Upper lobe of right lung (tissue), 1 donor: Measurements from ENCODE around the gene DCST1. TPM values are rescaled to one million over a fixed set of nuclear protein-coding genes. Genes with fewer than 3 reads are reported as not detected.
A peak's percentile ranks its signal among the peaks of the same experiment; 100 is the strongest.

Experiments
- ATAC-seq: fragments of 200-7000 bp; cut with Tn5 transposase; one replicate; pipeline ENCODE4 v1.9.1; 2020; ENCODE audit warnings: mild to moderate bottlenecking, moderate library complexity
- DNase-seq: peaks from one replicate; pipeline ENCODE4 v3.0.0-alpha.2; 2020
- H3K27ac ChIP-seq: fragments of 200-600 bp; one replicate; pipeline ENCODE4 v1.8.0; 2022
- H3K27me3 ChIP-seq: fragments of 200-600 bp; one replicate; pipeline ENCODE4 v1.8.0; 2022; ENCODE audit warnings: mild to moderate bottlenecking
- H3K36me3 ChIP-seq: fragments of 200-600 bp; one replicate; pipeline ENCODE4 v1.8.0; 2022
- H3K4me1 ChIP-seq: fragments of 200-600 bp; one replicate; pipeline ENCODE4 v1.8.0; 2022
- H3K4me3 ChIP-seq: fragments of 200-600 bp; one replicate; pipeline ENCODE4 v1.8.0; 2022; ENCODE audit warnings: mild to moderate bottlenecking
- H3K9me3 ChIP-seq: fragments of 200-600 bp; one replicate; pipeline ENCODE4 v1.8.0; 2022
- intact Hi-C: fragments of 100-400 bp; cut with DNase I; formaldehyde crosslinking; loops from one replicate; pipeline ENCODE4 v1.11.0; 2022
- total RNA-seq: library from RNA; stranded (reverse); fragmentation: NEBNext Ultra II Directional; extraction: Animal tissue kit (Norgen Biotek cat#: 25700); gene quantifications from one replicate; pipeline ENCODE4 v1.2.1, GENCODE V29; 2021
- TF ChIP-seq, protein P1 (sequence below): fragments of 200-600 bp; IDR thresholded peaks from one replicate; pipeline ENCODE4 v1.8.0; 2022; ENCODE audit warnings: antibody characterized with exemption
- donor health status: DM: no; HTN: yes; CAD: no; lungs with severe emphysema.

DCST1 gene
- total RNA-seq, 1 donor from 2014 or later = not detected

DNA sequence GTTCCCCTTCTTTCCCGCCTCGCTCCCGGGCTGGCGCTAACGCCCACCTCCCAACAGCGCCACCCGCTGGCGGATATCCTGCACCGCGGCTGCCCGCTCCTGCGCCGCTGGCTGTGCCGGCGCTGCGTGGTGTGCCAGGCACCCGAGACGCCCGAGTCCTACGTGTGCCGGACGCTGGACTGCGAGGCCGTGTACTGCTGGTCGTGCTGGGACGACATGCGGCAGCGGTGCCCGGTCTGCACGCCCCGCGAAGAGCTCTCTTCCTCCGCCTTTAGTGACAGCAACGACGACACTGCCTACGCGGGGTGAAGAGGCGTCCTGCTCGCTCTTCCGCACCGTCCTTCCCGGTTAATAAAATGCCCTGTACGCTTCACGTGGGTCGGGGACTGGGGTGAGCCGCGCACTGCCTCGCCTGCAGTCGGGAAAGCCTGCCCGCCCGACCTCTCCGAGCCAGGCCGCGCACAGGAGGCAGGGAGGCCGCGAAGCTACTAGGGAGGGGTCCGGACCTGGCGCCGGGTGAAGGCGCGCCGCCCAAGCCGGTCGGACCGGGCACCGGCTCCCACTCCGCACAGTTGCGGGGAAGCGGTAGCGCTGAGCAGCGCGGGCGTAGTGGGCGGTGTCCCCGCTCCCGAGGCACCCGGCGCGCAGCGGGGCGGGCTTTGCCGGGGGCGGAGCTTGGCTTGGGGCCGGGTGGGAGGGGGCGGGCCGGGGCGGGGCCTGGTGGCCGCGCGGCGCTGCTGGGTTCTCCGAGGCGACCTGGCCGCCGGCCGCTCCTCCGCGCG lies 17.1 kb downstream of the DCST1 start, which contains the start of gene ADAM15:
Gene ADAM15, plus strand, starts transcription at position 757 of the 782 bp plus-strand sequence. CDS start 71 bp downstream, outside the sequence.
- H3K9me3 ChIP-seq = no peaks in the 10 kb centered on the region
- H3K4me3 ChIP-seq = peak within 1 kb of the TSS; percentile 86
- intact Hi-C loops = no loop called here
- TF ChIP-seq, protein P1, sequence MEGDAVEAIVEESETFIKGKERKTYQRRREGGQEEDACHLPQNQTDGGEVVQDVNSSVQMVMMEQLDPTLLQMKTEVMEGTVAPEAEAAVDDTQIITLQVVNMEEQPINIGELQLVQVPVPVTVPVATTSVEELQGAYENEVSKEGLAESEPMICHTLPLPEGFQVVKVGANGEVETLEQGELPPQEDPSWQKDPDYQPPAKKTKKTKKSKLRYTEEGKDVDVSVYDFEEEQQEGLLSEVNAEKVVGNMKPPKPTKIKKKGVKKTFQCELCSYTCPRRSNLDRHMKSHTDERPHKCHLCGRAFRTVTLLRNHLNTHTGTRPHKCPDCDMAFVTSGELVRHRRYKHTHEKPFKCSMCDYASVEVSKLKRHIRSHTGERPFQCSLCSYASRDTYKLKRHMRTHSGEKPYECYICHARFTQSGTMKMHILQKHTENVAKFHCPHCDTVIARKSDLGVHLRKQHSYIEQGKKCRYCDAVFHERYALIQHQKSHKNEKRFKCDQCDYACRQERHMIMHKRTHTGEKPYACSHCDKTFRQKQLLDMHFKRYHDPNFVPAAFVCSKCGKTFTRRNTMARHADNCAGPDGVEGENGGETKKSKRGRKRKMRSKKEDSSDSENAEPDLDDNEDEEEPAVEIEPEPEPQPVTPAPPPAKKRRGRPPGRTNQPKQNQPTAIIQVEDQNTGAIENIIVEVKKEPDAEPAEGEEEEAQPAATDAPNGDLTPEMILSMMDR = peak; percentile 96
- peaks cover 17% of the 10 kb centered on the region for H3K36me3 ChIP-seq
- H3K27me3 ChIP-seq = no peaks in the 10 kb centered on the region
- DNase-seq = peak; percentile 95
- peak within 1 kb of the TSS; percentile 89 for H3K27ac ChIP-seq
- ATAC-seq = peak; percentile 88
- H3K4me1 ChIP-seq = peaks cover 25% of the 10 kb centered on the region

DNA sequence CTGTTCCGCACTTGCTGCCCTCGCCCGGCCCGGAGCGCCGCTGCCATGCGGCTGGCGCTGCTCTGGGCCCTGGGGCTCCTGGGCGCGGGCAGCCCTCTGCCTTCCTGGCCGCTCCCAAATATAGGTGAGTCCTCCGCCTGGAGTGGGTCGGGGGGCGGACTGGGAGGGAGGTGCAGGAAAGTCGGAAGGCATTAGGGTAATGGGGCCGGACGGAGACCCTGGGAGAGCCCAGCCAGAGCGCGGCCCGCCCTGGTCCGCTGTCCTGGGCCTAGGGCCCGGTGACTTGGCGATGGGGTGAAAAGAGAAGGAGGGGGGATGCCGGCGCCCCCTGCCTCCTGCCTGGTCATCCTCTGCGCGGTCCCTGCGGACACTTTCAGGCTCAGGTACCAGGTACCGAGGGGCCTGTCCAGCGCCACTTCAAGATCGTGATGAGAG lies 17.7 kb downstream of the DCST1 start:
- intact Hi-C loops = no loop called here

DNA sequence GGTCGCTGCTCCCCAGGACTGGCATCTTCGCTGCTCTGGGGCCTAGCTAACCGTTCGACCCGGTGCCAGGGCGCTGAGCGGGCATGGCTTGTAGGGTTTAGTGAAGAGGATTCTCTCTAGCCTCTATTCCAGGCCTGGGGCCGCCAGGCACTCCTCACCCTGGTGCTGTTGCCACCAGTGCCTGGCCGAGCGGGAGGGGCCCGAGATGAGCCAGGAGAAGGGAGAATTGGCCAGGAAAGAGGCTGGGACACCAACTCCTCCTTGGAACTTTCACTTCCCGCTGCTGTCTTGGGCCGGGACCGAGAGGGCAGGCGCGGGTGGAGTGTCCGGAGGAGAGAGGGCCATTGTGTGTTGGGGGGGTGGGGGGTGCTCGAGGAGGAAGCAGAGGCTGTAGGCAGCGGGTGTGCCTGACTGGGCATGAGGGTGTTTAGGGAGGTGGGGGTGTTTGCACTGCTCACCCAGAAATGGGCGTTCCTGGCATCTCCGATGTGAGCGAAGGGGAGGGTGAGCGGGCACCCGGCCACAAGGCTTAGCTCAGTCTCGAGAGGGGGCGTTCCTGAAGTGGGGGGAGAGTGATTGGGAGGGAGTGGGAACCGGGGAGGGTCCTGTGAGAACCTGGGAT lies 18.3 kb downstream of the DCST1 start:
- Histone ChIP-seq H3K27ac (peak overlapping the region; percentile 89), H3K27me3 (no peaks in the 10 kb centered on the region), H3K4me3 (peak overlapping the region; percentile 86), H3K36me3 (peaks cover 27% of the 10 kb centered on the region), H3K9me3 (no peaks in the 10 kb centered on the region), H3K4me1 (peaks cover 25% of the 10 kb centered on the region)
- ATAC-seq = peak; percentile 56
- TF ChIP-seq, protein P1 = no peak
- intact Hi-C loops = no loop called here
- peak; percentile 83 for DNase-seq

More for the DNA sequence above, 17.7 kb downstream of the DCST1 start:
- ATAC-seq (peak; percentile 4), DNase-seq (no peak)
- Histone ChIP-seq H3K36me3 (peaks cover 23% of the 10 kb centered on the region), H3K4me1 (peaks cover 25% of the 10 kb centered on the region), H3K27me3 (no peaks in the 10 kb centered on the region), H3K27ac (peak overlapping the region; percentile 89), H3K9me3 (no peaks in the 10 kb centered on the region), H3K4me3 (peak overlapping the region; percentile 86)
- TF ChIP-seq, protein P1 = no peak

DNA sequence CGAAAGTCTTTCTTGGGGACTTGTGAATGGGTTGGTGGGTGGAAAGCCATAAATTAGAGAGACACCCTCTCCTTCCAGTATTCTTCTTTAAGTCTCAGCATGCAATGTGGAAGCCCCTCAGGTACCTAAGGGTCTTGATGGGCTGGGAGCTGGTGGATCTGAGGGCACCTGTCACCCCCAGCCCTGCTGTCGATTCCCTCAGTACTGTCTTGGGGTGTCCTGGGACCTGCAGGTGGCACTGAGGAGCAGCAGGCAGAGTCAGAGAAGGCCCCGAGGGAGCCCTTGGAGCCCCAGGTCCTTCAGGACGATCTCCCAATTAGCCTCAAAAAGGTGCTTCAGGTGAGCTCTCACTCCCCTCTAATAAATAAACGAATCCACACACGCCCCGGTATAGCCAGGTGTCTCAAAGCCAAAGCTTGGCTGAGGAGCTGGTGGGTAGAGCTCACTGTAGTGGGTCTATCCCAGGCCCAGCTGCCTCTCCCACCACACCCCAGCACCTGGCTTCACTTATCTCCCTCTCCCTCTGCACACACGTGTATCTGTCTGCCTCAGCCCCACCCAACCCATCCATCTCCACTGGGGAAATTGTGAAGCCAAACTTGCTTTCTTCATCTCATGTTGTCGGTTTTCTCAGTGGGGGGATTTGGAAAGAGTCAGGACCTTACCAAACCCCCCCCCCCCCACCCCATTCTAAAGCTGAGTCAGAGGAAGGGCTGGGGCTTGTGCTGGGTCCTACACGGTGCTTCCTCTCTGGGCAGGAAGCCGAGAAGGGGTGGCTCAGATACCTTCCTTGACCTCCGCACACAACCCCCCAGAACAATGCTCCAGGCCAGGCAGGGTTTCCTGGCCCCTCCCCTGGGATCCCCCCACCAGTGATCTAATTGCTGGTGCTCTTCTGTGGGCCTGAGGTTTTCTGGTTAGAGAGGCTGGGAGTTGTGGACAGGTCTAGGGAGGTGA lies 19.1 kb downstream of the DCST1 start:
- Histone ChIP-seq H3K4me3 (peak overlapping the region; percentile 86), H3K36me3 (peaks cover 35% of the 10 kb centered on the region), H3K4me1 (peaks cover 25% of the 10 kb centered on the region), H3K27ac (peak overlapping the region; percentile 79), H3K9me3 (no peaks in the 10 kb centered on the region), H3K27me3 (no peaks in the 10 kb centered on the region)
- TF ChIP-seq, protein P1 = peak; percentile 30
- DNase-seq (no peak), ATAC-seq (no peak)
- intact Hi-C loops = no loop called here

DNA sequence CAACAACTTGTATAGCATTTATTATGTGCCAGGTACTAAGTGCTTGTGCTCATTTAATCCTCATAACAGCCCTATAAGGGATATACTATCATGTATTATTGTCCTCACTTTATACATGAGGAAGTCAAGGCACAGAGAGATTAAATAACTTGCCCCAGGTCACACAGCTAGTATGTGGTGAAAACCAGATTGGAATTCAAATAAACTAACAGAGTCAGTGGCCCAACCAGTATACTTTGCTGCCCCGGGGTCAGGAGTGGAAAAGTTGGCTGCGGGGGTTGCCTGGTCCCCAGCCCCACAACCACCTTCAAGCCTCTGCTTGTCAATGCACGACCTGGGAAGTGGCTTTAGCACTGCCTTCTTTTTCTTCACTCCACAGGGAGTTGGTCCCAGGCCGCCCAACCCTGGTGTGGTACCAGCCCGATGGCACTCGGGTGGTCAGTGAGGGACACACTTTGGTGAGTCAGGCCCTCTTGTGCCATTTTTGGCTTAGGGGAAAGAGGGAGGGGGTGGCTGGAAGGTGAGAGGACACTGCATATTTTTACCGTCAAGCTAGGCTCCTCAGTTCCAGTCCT lies 20.0 kb downstream of the DCST1 start:
- H3K27ac ChIP-seq = no peak overlapping the region
- intact Hi-C loops = no loop called here
- H3K4me1 ChIP-seq = peaks cover 25% of the 10 kb centered on the region
- ATAC-seq (no peak), DNase-seq (no peak)
- H3K27me3 ChIP-seq = no peaks in the 10 kb centered on the region
- no peaks in the 10 kb centered on the region for H3K9me3 ChIP-seq
- H3K4me3 ChIP-seq = peak overlapping the region; percentile 86
- H3K36me3 ChIP-seq = peaks cover 44% of the 10 kb centered on the region
- TF ChIP-seq, protein P1 = no peak
